ENCODE results near the gene TLR8. TPM values are rescaled to one million over a fixed set of nuclear protein-coding genes. Genes with fewer than 3 reads are reported as not detected.

The TLR8 gene
- total RNA-seq, 1 donor: under 0.01 TPM

DNA sequence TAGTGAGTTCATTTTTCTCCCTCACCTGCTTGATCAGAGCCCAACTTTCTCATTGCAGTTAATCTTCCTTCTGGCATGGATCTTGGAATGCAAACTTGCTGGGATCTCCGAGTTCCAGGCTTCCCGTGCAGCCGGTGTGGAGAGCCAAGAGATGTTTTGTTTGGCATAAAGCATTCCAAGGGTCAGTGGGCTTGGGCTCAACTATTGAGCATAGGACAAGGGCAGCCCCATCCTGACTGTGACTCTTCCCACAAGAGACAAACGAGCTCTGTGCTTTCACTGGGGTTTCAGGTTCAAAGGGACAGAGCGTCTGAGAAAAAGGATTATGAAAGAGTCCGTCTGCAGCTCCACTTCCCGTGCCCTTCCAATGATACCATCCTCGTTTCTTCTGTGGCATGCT is 29.0 kb upstream of the TLR8 start:
- no peaks in the 10 kb centered on the region for H4K20me1 ChIP-seq (ENCODE audit: insufficient read depth, low read length)
- TF ChIP-seq, protein P1, sequence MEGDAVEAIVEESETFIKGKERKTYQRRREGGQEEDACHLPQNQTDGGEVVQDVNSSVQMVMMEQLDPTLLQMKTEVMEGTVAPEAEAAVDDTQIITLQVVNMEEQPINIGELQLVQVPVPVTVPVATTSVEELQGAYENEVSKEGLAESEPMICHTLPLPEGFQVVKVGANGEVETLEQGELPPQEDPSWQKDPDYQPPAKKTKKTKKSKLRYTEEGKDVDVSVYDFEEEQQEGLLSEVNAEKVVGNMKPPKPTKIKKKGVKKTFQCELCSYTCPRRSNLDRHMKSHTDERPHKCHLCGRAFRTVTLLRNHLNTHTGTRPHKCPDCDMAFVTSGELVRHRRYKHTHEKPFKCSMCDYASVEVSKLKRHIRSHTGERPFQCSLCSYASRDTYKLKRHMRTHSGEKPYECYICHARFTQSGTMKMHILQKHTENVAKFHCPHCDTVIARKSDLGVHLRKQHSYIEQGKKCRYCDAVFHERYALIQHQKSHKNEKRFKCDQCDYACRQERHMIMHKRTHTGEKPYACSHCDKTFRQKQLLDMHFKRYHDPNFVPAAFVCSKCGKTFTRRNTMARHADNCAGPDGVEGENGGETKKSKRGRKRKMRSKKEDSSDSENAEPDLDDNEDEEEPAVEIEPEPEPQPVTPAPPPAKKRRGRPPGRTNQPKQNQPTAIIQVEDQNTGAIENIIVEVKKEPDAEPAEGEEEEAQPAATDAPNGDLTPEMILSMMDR (IDR thresholded peaks at IDR 0.05; ENCODE audit: extremely low read depth, low read depth, low read length): no peak
- H3K9me3 ChIP-seq (ENCODE audit: low read depth, low read length): no peaks in the 10 kb centered on the region
- no peak overlapping the region for H3K4me3 ChIP-seq (ENCODE audit: insufficient read depth, low read length)
- H3K36me3 ChIP-seq (ENCODE audit: insufficient read depth, low read length): no peaks in the 10 kb centered on the region
- H3K4me1 ChIP-seq (ENCODE audit: insufficient read depth, low read length): no peaks in the 10 kb centered on the region
- H3K27me3 ChIP-seq (ENCODE audit: insufficient read depth, low read length): no peaks in the 10 kb centered on the region
- DNase-seq (ENCODE audit: insufficient read length, low spot score, missing footprints): no peak
- no peak overlapping the region for H3K27ac ChIP-seq (ENCODE audit: low read depth, low read length)
- no peaks in the 10 kb centered on the region for H3K79me2 ChIP-seq (ENCODE audit: insufficient read depth, low read length)
- H3K4me2 ChIP-seq (ENCODE audit: insufficient read depth, low read length): no peak overlapping the region
- H2AFZ ChIP-seq (ENCODE audit: low read length): no peak overlapping the region

DNA sequence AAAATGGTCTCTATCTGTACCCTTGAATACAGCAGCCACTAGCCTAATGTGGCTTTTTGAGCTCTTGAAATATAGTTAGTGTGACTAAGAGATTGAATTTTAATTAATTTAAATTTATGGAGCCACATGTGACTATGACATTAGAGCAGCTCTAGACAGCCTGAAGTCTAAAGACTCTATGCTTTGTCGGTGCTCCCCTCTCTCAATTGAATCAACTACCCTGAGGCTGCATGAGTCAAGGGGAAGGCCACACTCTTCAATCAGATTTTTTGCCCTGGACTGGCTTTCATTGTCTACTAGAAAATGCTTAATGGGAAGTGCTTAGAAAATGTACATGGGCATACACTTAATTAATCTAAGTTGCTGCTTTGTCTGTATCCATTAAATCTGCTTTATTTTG is 27.9 kb upstream of the TLR8 start:
- no peak overlapping the region for H3K27ac ChIP-seq (ENCODE audit: low read depth, low read length)
- H3K79me2 ChIP-seq (ENCODE audit: insufficient read depth, low read length): no peaks in the 10 kb centered on the region
- no peak overlapping the region for H3K4me3 ChIP-seq (ENCODE audit: insufficient read depth, low read length)
- no peaks in the 10 kb centered on the region for H3K4me1 ChIP-seq (ENCODE audit: insufficient read depth, low read length)
- no peak overlapping the region for H2AFZ ChIP-seq (ENCODE audit: low read length)
- no peak overlapping the region for H3K4me2 ChIP-seq (ENCODE audit: insufficient read depth, low read length)
- H3K27me3 ChIP-seq (ENCODE audit: insufficient read depth, low read length): no peaks in the 10 kb centered on the region
- H3K9me3 ChIP-seq (ENCODE audit: low read depth, low read length): no peaks in the 10 kb centered on the region
- H4K20me1 ChIP-seq (ENCODE audit: insufficient read depth, low read length): no peaks in the 10 kb centered on the region
- H3K36me3 ChIP-seq (ENCODE audit: insufficient read depth, low read length): no peaks in the 10 kb centered on the region
- DNase-seq (ENCODE audit: insufficient read length, low spot score, missing footprints): no peak
- TF ChIP-seq, protein P1 (IDR thresholded peaks at IDR 0.05; ENCODE audit: extremely low read depth, low read depth, low read length): no peak

DNA sequence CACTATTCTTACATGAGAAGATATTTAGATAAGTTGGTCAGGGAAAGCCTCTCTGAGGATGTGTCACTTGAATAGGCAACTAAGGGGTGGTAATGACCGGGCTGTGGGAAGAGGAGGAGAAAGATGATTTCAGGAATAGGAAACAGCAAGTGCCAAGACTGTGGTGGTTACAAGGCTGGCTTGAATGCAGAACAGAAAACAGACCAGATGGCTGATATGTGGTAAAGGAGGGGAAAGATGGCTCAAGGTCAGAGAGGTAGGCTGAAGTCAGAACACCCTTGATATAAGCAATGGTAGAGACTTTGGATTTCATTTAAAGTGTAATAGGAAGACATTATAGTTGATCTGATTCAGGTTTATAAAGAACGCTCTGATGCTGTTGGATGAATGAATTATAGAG is 24.5 kb upstream of the TLR8 start:
- Histone ChIP-seq H4K20me1 (ENCODE audit: insufficient read depth, low read length) (no peaks in the 10 kb centered on the region), H3K36me3 (ENCODE audit: insufficient read depth, low read length) (no peaks in the 10 kb centered on the region), H3K27me3 (ENCODE audit: insufficient read depth, low read length) (peaks cover 7% of the 10 kb centered on the region), H3K4me2 (ENCODE audit: insufficient read depth, low read length) (no peak overlapping the region), H3K27ac (ENCODE audit: low read depth, low read length) (no peak overlapping the region), H3K79me2 (ENCODE audit: insufficient read depth, low read length) (no peaks in the 10 kb centered on the region), H3K4me1 (ENCODE audit: insufficient read depth, low read length) (no peaks in the 10 kb centered on the region), H3K9me3 (ENCODE audit: low read depth, low read length) (no peaks in the 10 kb centered on the region), H3K4me3 (ENCODE audit: insufficient read depth, low read length) (no peak overlapping the region), H2AFZ (ENCODE audit: low read length) (no peak overlapping the region)
- TF ChIP-seq, protein P1 (IDR thresholded peaks at IDR 0.05; ENCODE audit: extremely low read depth, low read depth, low read length): no peak
- no peak for DNase-seq (ENCODE audit: insufficient read length, low spot score, missing footprints)

DNA sequence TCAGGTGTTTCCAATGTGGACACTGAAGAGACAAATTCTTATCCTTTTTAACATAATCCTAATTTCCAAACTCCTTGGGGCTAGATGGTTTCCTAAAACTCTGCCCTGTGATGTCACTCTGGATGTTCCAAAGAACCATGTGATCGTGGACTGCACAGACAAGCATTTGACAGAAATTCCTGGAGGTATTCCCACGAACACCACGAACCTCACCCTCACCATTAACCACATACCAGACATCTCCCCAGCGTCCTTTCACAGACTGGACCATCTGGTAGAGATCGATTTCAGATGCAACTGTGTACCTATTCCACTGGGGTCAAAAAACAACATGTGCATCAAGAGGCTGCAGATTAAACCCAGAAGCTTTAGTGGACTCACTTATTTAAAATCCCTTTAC is 20.9 kb upstream of the TLR8 start:
- H3K4me3 ChIP-seq (ENCODE audit: insufficient read depth, low read length): no peak overlapping the region
- no peaks in the 10 kb centered on the region for H4K20me1 ChIP-seq (ENCODE audit: insufficient read depth, low read length)
- no peak for DNase-seq (ENCODE audit: insufficient read length, low spot score, missing footprints)
- no peaks in the 10 kb centered on the region for H3K36me3 ChIP-seq (ENCODE audit: insufficient read depth, low read length)
- no peaks in the 10 kb centered on the region for H3K79me2 ChIP-seq (ENCODE audit: insufficient read depth, low read length)
- H3K27me3 ChIP-seq (ENCODE audit: insufficient read depth, low read length): peaks cover 8% of the 10 kb centered on the region
- H3K4me2 ChIP-seq (ENCODE audit: insufficient read depth, low read length): no peak overlapping the region
- TF ChIP-seq, protein P1 (IDR thresholded peaks at IDR 0.05; ENCODE audit: extremely low read depth, low read depth, low read length): no peak
- H3K27ac ChIP-seq (ENCODE audit: low read depth, low read length): no peak overlapping the region
- H2AFZ ChIP-seq (ENCODE audit: low read length): no peak overlapping the region
- no peaks in the 10 kb centered on the region for H3K4me1 ChIP-seq (ENCODE audit: insufficient read depth, low read length)
- H3K9me3 ChIP-seq (ENCODE audit: low read depth, low read length): no peaks in the 10 kb centered on the region

Data from osteoblast (primary cell).